Fibroblast of skin of back (primary cell): ENCODE data around the gene CES3. TPM values are rescaled to one million over a fixed set of nuclear protein-coding genes. Genes with fewer than 3 reads are reported as not detected.

Source experiments
- DNase-seq: peaks from one replicate; pipeline ENCODE4 v3.0.0-alpha.2; 2013
- polyA plus RNA-seq, 2 experiments: library from polyadenylated mRNA; unstranded; fragments of 120-200 nt; gene quantifications; one replicate each; pipeline ENCODE4 v1.2.1, GENCODE V29; 2013; ENCODE audit not compliant: insufficient read length in 2 of 2

CES3 gene, protein sequence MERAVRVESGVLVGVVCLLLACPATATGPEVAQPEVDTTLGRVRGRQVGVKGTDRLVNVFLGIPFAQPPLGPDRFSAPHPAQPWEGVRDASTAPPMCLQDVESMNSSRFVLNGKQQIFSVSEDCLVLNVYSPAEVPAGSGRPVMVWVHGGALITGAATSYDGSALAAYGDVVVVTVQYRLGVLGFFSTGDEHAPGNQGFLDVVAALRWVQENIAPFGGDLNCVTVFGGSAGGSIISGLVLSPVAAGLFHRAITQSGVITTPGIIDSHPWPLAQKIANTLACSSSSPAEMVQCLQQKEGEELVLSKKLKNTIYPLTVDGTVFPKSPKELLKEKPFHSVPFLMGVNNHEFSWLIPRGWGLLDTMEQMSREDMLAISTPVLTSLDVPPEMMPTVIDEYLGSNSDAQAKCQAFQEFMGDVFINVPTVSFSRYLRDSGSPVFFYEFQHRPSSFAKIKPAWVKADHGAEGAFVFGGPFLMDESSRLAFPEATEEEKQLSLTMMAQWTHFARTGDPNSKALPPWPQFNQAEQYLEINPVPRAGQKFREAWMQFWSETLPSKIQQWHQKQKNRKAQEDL
- not detected for polyA plus RNA-seq (2013, experiment 1 of 2; ENCODE audit: insufficient read length)
- polyA plus RNA-seq (2013, experiment 2 of 2; ENCODE audit: insufficient read length) = 0.24 TPM

DNA sequence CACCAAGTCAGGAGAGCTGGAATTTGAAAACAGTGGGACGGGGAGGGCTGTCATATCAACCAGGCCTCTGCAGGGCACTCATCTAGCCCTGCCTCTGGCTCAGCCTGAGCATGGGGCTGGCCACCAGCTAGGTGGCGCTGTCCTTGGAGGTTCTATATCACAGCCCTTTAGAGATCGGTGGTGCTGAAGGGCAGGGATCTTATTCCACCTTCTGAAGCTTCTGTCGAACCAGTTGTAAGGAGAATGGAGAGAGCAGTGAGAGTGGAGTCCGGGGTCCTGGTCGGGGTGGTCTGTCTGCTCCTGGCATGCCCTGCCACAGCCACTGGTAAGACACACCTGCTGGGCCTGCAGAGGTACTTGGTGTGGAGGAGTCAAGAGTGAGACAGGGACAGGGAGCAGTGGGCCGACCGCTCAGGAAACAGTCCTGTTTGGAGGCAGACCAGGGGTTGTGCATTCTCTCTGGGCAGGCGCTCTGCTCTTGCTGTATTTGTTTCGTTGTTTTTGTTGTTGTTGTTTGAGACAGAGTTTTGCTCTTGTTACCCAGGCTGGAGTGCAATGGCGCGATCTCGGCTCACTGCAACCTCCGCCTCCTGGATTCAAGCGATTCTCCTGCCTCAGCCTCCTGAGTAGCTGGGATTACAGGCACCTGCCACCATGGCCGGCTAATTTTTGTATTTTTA, at the start of gene CES3:
Gene CES3 (plus strand): TSS at position 202 of the 680 bp plus-strand sequence. CDS start 42 bp downstream, at position 244.
- DNase-seq = peak; percentile 57

DNA sequence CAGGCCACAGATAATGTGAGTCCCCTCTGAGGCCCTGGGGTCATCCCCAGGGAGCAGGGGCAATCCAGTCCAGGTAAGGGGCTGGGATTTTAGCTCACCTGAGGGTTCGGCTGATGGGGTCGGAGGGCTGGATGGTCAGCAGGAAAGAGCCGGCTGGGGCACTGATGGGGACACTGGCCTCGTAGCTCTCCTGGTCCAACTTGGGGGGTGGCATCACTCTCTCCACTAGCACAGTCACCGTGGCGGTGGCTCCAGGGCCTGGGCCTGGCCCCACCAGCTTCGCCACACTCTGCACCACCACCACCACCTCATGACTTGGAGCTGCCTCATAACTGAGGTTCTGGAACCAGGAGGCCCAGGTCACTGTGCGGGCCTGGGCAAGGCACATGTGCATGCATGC, 49.3 kb upstream of the CES3 start:
- no peak for DNase-seq

DNA sequence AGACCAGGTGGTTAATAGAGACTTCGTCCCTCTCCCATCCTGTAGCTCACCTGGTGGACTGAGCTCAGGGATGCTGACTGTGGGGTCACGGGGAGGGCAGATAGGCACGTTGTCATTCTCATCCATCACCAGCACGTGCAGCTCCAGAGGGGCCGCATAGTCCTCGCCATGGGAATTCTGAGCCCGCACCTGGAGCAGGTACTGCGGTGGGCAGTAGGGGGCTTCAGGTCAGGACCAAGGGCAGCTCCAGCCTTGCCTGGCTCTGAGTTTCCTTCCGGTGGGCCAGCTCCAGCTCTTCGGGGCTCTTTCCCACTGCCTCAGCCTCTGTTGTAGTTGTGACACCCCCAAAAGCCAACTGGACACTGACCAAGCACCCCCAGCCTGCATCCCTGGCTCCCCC, 48.0 kb upstream of the CES3 start:
- no peak for DNase-seq

DNA sequence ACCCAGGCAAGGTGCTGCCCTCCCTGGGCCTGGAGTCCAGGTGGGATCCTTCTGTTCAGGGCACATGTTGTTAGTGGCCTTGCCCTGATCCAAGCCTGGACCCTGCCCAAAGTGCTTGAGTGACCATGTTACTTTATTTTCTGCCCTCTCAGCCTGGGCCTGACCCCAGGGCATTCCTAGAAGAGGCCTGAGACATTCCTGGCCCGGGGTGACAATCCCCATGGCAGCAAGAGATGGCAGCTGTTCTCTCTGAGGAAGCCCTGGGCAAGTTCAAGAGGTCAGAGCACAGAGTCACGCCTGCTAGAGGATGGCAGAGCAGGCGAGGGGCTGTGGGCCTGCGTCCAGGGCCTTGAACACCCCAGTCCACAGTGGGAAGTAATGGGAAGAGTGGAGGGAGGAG, 47.4 kb upstream of the CES3 start:
- DNase-seq = no peak

DNA sequence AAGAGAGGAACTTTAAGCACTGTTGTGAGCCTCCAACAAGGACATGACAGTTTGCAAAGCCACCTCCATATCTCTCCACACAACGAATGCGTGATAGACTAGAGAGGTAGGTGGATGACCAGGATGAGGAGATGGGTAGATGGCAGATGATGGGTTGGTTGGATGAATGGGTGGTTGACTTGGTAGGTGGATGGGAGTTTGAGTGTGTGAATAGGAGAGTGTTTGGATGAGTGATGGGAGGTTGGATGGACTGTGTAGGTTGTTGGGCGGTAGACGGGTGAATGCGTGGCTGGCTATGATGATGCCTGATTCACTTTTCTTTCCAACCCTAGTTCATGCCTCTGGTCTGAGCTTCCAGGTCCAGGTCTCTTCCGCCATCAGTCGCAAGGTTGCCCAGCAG, 46.5 kb upstream of the CES3 start:
- no peak for DNase-seq

DNA sequence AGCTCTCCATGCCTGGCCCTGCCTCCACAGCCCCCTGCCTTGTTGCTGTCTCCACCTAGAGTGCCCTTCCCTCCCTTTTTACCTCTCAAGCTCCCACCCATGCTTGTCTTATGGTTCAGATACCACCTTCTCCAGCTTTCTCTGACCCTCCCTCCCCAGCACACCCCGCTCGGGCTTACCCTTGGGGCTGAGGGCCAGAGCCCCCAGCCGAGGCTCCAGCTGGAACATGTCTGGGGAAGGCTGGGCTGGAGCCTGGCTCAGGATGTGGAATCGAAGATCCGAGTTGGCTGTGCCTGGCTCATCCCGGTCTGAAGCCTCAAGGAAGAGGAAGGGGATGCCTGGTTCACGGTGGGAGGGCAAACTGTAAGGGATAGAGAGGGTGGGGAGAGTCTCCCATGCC, 46.0 kb upstream of the CES3 start:
- DNase-seq = no peak

DNA sequence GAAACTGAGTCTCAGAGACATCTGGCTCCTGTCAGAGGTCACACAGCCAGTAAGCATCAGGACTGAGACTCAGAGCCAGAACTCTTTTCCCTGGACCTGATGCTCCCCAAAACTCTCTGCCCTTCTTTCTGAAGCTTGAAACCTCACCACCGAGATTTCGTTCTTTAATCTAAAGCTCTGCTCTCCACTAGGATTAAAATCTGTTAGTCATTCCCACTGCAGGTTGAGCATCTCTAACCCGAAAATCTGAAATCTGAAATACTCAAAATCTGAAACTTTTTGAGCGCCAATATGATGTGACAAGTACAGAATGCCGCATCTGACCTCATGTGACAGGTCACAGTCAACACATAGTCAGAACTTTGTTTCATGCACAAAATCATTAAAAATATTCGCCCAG, 44.5 kb upstream of the CES3 start:
- no peak for DNase-seq

DNA sequence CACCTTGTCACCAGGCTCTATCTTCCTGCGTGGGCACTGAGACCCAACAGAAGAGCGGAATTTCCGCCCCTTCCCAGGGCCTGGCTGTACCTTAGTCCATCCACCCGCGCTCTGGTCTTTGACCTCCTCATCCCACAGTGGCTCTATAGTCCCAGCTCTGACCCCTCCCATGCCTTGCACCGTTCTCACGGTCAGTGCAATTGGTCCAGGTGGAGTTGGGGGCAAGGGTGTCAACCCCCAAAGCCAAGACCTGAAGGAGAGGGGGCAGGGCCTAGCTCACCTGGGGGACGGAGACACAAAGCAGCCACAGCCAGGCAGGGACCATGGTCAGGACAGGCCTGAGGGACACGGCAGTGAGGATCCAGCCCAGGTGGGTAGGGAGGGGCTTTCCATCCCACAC, 43.3 kb upstream of the CES3 start:
- DNase-seq = no peak

DNA sequence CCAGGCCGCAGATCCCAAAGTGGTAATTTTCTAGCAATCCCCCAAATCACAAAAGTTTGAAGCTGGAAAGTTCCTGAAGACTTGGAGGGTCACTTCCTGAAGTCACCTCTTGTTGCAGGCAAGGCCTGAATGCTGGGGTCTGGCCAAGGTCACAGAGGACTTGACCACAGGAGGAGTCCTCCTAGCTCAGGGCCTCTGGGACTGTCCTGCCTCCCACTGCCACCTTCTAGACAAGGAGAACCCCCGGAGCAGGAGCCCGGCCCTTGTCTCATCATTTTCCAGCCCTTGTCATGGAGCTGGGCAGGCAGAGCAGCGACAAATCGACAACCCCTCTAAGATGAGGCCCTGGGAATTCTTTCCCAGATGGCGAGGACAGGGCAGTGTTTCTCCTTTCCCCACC, 42.7 kb upstream of the CES3 start:
- no peak for DNase-seq

DNA sequence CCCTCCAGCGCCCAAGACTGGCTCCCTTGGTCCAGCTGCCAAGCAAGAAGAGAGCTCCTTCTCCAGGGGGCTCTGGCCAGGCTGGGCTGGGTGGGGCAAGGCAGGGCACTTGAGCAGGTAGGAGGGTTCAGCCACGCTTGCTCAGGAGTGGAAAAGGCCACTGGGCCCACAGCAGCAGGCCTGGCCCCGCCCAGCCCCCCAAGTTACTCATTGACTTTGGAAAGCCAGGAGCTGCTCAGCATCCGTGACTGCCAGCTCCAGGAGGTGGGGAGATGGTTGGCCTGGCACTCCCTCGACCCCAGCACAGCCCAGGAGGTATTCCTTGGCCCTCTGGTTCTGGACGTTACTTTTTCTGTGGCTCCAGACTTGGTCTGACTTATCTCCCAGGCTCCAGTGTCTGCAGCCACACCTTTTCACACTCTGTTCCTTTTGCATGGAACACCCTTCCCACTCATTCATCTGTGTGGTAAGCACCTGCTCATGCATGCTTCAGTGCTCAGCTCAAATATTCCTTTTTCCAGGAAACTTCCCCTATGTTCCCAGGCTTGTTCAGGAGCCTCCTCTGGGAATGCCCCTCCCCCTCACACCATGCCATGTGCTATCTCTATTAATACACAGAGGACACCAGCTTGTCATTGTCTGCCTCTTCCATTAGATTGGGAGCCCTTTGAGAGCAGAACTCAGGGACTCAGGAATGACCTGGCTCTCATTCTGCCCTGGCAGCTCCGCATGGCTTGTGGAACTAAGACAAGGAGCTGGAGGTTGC, 42.1 kb upstream of the CES3 start, which contains the start of gene CDH16:
Gene CDH16 (minus strand): TSS at position 83 of the 766 bp plus-strand sequence. CDS start 820 bp downstream, outside the sequence.
- DNase-seq = no peak

DNA sequence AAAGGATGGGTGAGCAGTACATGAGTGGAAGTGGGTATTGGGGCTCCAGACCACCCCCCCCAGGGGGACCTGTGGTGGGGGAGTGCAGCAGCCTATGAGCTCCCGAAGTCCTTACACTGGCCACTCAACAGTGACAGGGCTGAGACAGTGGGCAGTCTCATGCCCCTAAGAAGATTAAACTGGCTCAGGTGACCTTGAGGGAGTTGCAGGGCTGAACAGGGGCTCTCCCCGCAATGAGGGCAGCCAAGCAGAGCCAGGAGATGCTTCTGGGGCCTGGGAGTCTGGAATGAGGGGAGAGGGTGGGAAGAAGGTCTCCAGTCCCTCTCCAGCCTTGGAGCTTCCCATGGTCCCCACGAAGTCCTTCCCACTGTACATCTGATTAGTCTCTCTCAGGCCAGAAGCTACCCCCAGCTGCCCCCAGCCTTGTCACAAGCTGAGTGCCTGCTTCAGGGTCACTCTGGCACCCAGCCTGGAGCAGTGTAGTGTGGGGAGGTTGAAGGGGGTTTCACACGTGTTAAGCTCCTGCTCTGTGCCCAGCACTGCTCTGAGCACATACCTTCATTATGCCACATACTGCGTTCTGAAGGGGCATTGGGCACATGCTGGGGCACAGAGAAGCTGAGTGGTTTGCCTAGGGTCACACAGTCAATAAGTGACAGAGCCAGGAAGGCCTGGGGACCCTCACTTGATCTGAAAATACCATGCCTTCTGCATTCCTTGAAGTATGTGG, 41.3 kb upstream of the CES3 start:
- no peak for DNase-seq

DNA sequence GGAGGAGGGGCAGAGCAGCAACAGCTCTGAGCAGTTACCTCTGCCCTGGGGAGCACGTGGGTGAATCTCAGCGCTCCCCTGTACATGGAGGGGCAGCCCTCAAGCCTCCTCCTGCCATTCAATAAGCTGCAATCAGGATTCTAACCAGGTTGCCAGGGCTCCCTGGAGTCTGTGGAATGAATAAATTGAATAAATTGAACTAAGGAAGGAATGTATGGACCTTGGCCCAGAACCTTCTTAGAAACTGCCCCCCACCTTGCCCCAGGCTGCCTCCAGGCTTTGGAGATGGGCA, 40.8 kb upstream of the CES3 start:
- DNase-seq = no peak

DNA sequence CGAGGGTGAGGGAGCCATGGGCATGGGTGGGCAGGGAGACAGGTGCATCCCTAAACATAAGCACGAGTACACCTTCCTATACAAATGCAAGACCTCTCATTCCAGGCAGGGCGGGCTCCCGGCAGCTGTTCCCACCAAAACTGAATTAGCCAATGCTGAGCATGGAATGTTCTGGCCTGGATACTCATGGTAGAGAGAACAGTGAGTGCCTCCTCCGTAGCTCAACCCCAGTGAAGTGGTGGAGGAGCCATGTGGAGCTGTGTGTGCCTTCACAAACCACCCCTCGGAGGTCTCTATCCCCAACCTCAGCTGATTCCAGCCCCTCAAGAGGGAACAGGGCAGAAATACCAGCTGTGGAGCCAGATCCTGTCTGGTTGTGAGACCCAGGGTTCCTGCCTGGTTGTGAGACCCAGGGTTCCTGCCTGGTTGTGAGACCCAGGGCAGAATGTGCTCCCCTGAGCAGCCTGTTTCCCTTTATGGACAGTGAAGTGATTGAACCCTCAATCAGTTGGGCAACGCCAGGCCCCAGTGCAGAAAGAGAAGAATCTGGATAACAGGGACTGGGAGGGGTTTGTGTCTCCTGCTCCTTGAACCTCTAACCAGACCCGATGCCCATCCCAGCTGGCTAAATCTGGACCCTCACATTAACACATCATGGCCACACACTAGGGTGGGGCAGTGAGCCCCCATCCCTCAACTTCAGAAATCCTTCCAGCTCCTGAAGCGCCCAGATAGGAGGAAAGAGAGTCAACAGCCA, 40.0 kb upstream of the CES3 start:
- no peak for DNase-seq

DNA sequence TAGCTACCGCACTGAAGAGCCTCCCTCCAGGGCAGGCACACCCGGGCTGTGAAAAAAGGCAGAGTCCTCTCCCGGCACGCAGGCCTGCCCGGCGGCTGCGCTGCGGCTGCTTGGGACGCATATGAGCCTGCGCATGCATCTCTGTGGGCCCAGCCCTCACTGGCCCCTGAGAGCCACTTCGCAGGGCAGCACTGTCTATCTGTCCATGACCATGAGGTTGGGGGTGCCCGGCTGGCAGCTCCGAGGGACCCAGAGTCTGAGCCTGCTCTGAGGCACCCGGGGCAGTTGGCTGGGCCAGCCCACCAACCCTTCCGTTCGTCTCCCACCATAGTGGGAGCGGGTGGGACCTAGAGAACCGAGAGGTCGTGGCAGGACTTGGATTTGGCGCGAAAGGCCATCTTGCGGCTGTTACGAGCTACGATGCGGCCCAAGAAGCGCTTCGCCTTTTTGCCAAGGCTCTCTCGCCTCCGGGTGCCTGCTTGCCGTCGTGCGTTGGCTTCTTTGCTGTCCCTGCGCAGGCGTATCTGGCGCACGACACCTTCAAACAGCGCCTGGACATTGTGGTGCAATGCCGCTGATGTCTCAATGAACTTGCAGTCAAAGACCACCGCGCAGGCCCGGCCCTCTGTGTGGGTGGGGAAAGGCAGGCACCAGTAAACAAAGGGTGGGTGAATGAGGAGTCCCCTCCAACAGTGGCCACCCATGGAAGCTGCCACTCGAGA, 39.2 kb upstream of the CES3 start:
- no peak for DNase-seq

DNA sequence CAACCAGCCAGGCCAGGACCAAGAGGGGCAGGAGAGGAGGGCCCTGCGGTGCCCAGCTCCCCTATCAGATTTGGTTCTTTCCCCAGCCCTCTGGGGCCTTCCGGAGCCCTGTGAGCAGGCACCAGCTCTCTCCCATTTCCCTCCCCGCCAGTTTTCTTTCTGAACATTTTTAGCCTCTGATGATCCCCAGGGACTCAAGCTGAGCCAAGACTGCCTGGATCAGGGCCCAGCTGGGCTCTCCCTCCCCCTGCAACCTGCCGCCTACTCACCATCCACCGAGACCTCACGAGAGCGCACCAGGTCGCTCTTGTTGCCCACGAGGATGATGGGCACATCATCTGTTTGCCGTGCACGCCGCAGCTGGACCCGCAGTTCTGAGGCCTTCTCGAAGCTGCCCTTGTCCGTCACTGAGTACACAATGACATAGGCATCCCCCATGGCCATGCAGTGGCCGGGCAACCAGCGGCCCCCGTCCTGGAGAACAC, 37.8 kb upstream of the CES3 start:
- DNase-seq = peak; percentile 29

DNA sequence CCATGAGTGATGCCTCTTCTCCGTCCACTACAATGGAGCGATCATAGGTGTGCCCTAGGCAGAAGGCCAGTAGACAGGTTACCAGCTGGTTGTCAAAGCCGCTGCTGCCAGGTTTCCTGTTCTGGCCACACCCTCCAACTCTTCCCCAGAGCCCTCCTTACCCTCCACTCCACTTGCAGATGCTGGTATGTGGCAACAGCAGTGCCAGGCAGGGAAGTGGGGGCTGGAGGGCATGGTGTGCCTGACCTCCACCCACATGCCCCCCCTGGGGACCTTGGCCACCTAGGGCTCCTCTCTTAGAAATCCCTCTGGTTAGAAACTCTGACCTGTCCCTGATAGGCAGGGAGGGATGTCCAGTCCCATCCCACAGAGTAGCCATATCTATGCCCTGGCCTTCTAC, 37.2 kb upstream of the CES3 start:
- no peak for DNase-seq

DNA sequence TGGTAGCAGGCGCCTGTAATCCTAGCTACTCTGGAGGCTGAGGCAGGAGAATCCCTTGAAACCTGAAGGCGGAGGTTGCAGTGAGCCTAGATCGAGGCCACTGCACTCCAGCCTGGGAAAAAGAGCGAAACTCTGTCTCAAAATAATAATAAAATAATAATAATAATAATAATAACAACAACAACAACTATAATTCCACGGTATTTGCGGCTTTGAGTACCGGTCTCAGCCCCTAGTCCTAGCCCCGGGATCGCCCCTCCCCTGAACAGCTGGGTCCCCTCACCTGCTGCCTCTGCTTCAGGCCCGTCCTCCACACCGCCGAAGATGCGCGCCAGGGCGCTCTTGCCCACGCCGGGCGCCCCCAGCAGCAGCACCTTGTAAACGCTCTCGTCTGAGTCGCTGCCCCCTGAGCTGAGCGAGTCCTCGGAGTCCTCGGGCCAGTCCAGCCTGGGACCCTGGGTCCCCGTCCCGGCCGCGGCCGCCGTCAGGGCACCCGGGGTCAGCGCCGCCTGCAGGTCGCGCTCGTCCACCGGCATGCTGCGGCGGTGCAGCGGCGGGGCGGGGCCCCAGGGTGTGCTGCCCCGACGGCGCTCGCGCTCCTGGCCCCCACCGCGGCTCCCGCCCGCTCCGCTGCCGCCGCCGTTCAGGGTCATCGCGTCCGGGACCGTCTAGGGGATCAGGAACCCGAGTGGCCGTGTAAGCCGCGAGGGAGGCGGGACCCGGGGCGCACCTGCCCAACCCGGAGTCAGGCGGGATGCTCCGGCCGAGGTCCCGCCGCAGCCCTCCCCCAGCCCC, 36.3 kb upstream of the CES3 start:
- DNase-seq = no peak

DNA sequence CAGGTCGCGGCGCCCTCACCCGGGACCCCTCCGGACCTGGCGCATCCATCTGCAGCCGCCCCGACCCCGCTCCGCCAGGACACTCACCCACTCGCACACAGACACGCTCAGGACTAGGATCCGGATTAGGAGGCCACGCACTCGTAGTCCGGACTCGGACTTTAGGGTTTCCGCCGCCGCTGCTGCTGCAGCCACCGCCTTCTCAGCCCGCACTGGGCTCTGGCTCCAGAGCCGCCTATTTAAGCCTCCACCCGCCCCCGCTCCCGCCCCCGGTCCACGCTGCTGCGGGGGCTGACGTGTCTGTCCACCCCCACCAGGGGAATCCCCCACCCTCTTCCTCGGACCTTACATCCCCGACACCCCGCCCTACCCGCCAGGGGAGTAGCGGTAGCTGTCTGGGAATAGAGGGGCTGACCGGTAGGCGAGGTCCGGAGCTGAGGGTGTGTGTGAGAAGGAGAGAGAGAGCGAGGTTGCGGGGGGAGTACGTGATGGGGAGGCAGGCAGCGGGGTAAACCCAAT, 35.7 kb upstream of the CES3 start, which contains the start of gene RRAD:
Gene RRAD (minus strand): TSS at position 214 of the 519 bp plus-strand sequence. CDS start 356 bp downstream, outside the sequence.
- DNase-seq = no peak
